GM12878 (cell line): ENCODE data around the gene ARCN1. TPM values are rescaled to one million over a fixed set of nuclear protein-coding genes. Genes with fewer than 3 reads are reported as not detected.

Experiments
- ATAC-seq: fragments of 200-7000 bp; cut with Tn5 transposase; 3 replicates; pipeline ENCODE4 v1.9.1; 2020; ENCODE audit warnings: mild to moderate bottlenecking, moderate library complexity
- BruUV-seq: library from RNA; stranded (reverse); fragments of 400-500 nt; replicated peaks from 2 replicates; lab custom pipeline; 2021; lab: Mats Ljungman, UMichigan
- CTCF ChIA-PET: fragments of 300-600 bp; sonication (Branson Sonifier 250); formaldehyde crosslinking; extraction: SDS; loops from one replicate; lab custom pipeline; 2021; ENCODE audit warnings: inconsistent platforms; lab: Yijun Ruan, JAX
- POLR2A ChIA-PET: fragments of 350-600 bp; formaldehyde crosslinking; extraction: SDS; loops from one replicate; lab custom pipeline; 2021; ENCODE audit warnings: inconsistent platforms; lab: Charles Lee
- RAD21 ChIA-PET: fragments of 300-600 bp; sonication (Branson Sonifier 250); formaldehyde crosslinking; loops from one replicate; lab custom pipeline; 2023; ENCODE audit warnings: antibody characterized with exemption; ENCODE audit not compliant: unreplicated experiment; lab: Charles Lee
- SMC1A ChIA-PET: fragments of 300-600 bp; sonication (Branson Sonifier 250); formaldehyde crosslinking; loops from one replicate; lab custom pipeline; 2023; ENCODE audit not compliant: unreplicated experiment, uncharacterized antibody; lab: Charles Lee
- DNase-seq: peaks from one replicate; pipeline ENCODE4 v3.0.0-alpha.2; 2011; ENCODE audit warnings: low read depth, low spot score
- FAIRE-seq: peaks from 3 replicates; lab custom pipeline; 2011; peaks lifted over from hg19 to GRCh38; lab: Jason Lieb, UNC
- H2AFZ ChIP-seq: 2 replicates; pipeline ENCODE4 v1.6.0; 2011; ENCODE audit warnings: low read depth, low read length, control low read depth; ENCODE audit not compliant: control insufficient read depth
- H3K27ac ChIP-seq: 2 replicates; pipeline ENCODE4 v1.5.1; 2011; ENCODE audit warnings: control low read depth; ENCODE audit not compliant: control insufficient read depth, insufficient read depth
- H3K27me3 ChIP-seq, 2 experiments: replicated peaks in 1 of 2; 2 replicates each; pipeline versions ENCODE4 v1.6.0 to v1.6.1; 2011; ENCODE audit warnings: low read length in 1 of 2; ENCODE audit not compliant: control insufficient read depth in 2 of 2, insufficient read depth in 2 of 2
- H3K36me3 ChIP-seq, 2 experiments: 2 replicates each; pipeline ENCODE4 v1.5.1; 2011; ENCODE audit warnings: low read length in 1 of 2; ENCODE audit not compliant: control insufficient read depth in 2 of 2, insufficient read depth in 2 of 2
- H3K4me1 ChIP-seq: 2 replicates; pipeline ENCODE4 v1.6.1; 2011; ENCODE audit warnings: mild to moderate bottlenecking, low read length, moderate library complexity, mixed read lengths; ENCODE audit not compliant: control insufficient read depth, insufficient read depth
- H3K4me2 ChIP-seq: 2 replicates; pipeline ENCODE4 v1.6.0; 2011; ENCODE audit warnings: control low read depth; ENCODE audit not compliant: control insufficient read depth, insufficient read depth
- H3K4me3 ChIP-seq: fragments of 200-600 bp; sonication (generic); 2 replicates; pipeline ENCODE4 v1.5.1; 2016
- H3K79me2 ChIP-seq: 2 replicates; pipeline ENCODE4 v1.6.0; 2011; ENCODE audit warnings: low read length; ENCODE audit not compliant: control insufficient read depth, insufficient read depth
- H3K9ac ChIP-seq: 2 replicates; pipeline ENCODE4 v1.8.0; 2011; ENCODE audit warnings: low read length, control low read depth, mixed read lengths; ENCODE audit not compliant: control insufficient read depth, insufficient read depth
- H3K9me3 ChIP-seq: replicated peaks from 3 replicates; pipeline ENCODE4 v1.5.1; 2011; ENCODE audit warnings: mild to moderate bottlenecking, low read length; ENCODE audit not compliant: control insufficient read depth, insufficient read depth
- H4K20me1 ChIP-seq: 2 replicates; pipeline ENCODE4 v1.6.0; 2011; ENCODE audit not compliant: control insufficient read depth, insufficient read depth
- CBX5 ChIP-seq: sonication (generic); IDR thresholded peaks from 2 replicates; pipeline ENCODE4 v1.6.1; 2016; ENCODE audit warnings: low read depth, moderate library complexity, mild to moderate bottlenecking, inconsistent platforms
- CHD4 ChIP-seq: fragments of 200-600 bp; sonication (generic); IDR thresholded peaks from 2 replicates; pipeline ENCODE4 v1.6.1; 2016; ENCODE audit warnings: mild to moderate bottlenecking
- EGR1 ChIP-seq, 2 experiments: IDR thresholded peaks; 1 replicate in 1 of 2; 2 replicates in 1 of 2; pipeline ENCODE4 v1.6.1; 2011 to 2012; ENCODE audit warnings: low read depth in 2 of 2, low read length in 2 of 2, borderline replicate concordance in 1 of 2, mild to moderate bottlenecking in 1 of 2, moderate library complexity in 1 of 2
- FOXK2 ChIP-seq: fragments of 450-650 bp; IDR thresholded peaks from 2 replicates; pipeline ENCODE4 v1.6.1; 2017; ENCODE audit warnings: mild to moderate bottlenecking, moderate library complexity
- IKZF2 ChIP-seq, 2 experiments: fragments of 450-650 bp; IDR thresholded peaks; 2 replicates each; pipeline ENCODE4 v1.6.1; 2017; ENCODE audit warnings: mild to moderate bottlenecking in 2 of 2, moderate library complexity in 2 of 2
- KDM1A ChIP-seq: fragments of 200-600 bp; sonication (generic); IDR thresholded peaks from 2 replicates; pipeline ENCODE4 v1.6.1; 2016; ENCODE audit warnings: borderline replicate concordance
- NRF1 ChIP-seq: conservative IDR thresholded peaks from 2 replicates; pipeline ENCODE4 v1.6.1; 2011; ENCODE audit warnings: mild to moderate bottlenecking, low read depth, low read length, improper control_type of control experiment
- PAX8 ChIP-seq: fragments of 450-650 bp; IDR thresholded peaks from 2 replicates; pipeline ENCODE4 v1.6.1; 2017; ENCODE audit warnings: mild to moderate bottlenecking, moderate library complexity
- TCF12 ChIP-seq: IDR thresholded peaks from 2 replicates; pipeline ENCODE4 v1.6.1; 2011; ENCODE audit warnings: low read depth, mild to moderate bottlenecking, low read length
- WRNIP1 ChIP-seq: IDR thresholded peaks from 2 replicates; pipeline ENCODE4 v1.6.1; 2011; ENCODE audit warnings: low read depth, low read length, improper control_type of control experiment, borderline replicate concordance
- ZNF274 ChIP-seq: IDR thresholded peaks from one replicate; pipeline ENCODE4 v1.8.0; 2011; ENCODE audit not compliant: insufficient read length, insufficient read depth
- ZSCAN29 ChIP-seq: fragments of 450-650 bp; IDR thresholded peaks from 2 replicates; pipeline ENCODE4 v1.6.1; 2017; ENCODE audit warnings: mild to moderate bottlenecking, moderate library complexity
- WGBS: methylation state at CpG from one replicate; pipeline ENCODE4 v1.1.6; 2016; ENCODE audit warnings: low lambda C conversion rate; ENCODE audit not compliant: insufficient replicate concordance, insufficient coverage; ENCODE audit errors: missing lambda C conversion rate; 5-methylcytosine and 5-hydroxymethylcytosine counted together
- in situ Hi-C: fragments of 300-500 bp; cut with MboI; formaldehyde crosslinking; loops from 9 replicates; pipeline ENCODE4 v1.14.3; 2018; ENCODE audit warnings: mixed read lengths
- intact Hi-C: fragments of 100-400 bp; cut with micrococcal nuclease; formaldehyde crosslinking; loops from one replicate; pipeline ENCODE4 v1.14.2; 2022; ENCODE audit not compliant: unreplicated experiment
- polyA plus RNA-seq, 11 experiments: library from polyadenylated mRNA; depleted of rRNA in 4 of 11; unstranded in 6 of 11; stranded (reverse) in 5 of 11; fragments of >200 nt; fragmentation: Nextera tagmentation in 4 of 11; fragmentation: Illumina TruSeq in 1 of 11; extraction: Ambion mirVana in 4 of 11; extraction: Trizol in 1 of 11; gene quantifications; 1 replicate in 1 of 11; 2 replicates in 10 of 11; pipeline versions ENCODE4 v1.2.1 to v1.2.3, GENCODE V29; 2011 to 2016; ENCODE audit warnings: inconsistent platforms in 2 of 11, missing spikeins in 2 of 11, low read depth in 1 of 11
- total RNA-seq, 4 experiments: library from RNA; depleted of rRNA in 3 of 4; stranded (reverse); fragments of >200 nt in 3 of 4; fragmentation: Illumina TruSeq in 1 of 4; extraction: Trizol in 1 of 4; gene quantifications; 2 replicates each; pipeline versions ENCODE4 v1.2.1 to v1.2.3, GENCODE V29; 2013 to 2021
- TF ChIP-seq, protein P1 (sequence below): fragments of 450-650 bp; IDR thresholded peaks from 2 replicates; pipeline ENCODE4 v1.6.1; 2017; ENCODE audit warnings: low read depth, mild to moderate bottlenecking, moderate library complexity

The ARCN1 gene
- total and polyA plus RNA-seq, 10 of the 15 experiments (the other 5 are each of a cell fraction or from before 2014, with no cell fraction given): 33.3 to 172 (median 106) TPM

DNA sequence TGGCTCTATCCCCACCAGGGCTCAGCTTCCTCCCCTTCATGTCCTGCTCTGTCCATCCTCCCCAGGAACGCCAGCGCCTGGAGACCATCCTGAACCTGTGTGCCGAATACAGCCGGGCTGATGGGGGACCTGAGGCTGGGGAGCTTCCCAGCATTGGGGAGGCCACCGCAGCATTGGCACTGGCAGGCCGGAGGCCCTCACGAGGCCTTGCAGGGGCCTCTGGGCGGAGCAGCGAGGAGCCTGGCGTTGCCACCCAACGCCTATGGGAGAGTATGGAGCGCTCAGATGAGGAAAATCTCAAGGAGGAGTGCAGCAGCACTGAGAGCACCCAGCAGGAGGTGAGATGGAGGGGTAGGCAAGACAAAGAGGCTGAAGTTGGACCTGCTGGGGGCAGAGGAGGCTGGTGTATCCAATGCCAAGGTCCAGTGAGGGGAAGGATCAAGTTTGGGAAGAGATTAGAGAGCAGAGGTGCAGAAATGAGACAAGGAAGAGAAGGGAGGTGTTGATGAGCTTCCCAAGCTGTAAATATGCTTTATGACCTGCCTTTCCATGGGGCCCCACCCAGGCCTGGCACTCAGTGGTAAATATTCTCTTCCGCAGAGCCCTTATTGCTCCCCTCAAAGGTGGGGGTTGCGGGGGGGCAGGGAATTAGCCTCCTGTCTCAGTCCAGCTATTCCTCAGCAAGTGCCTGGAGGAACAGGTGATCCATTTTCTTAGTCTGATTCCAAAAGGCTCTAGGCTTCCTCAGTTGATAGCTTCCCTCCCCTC, 59.1 kb downstream of the ARCN1 start:
- ChIA-PET CTCF (interaction anchor here (1.2 kb wide), 1 partner anchor 20 kb away, joined by 3 read pairs; no protein-coding TSS in a partner anchor), SMC1A (no interaction called here), POLR2A (no interaction called here), RAD21 (no interaction called here)
- H3K79me2 ChIP-seq: no peaks in the 10 kb centered on the region
- no peaks in the 10 kb centered on the region for H3K4me1 ChIP-seq
- BruUV-seq: no TSS peak
- H3K9me3 ChIP-seq: no peaks in the 10 kb centered on the region
- no peak overlapping the region for H3K4me3 ChIP-seq
- no peaks in the 10 kb centered on the region for H4K20me1 ChIP-seq
- ATAC-seq (no peak), FAIRE-seq (no peak), DNase-seq (no peak)
- WGBS: 17% methylated on average over 14 of the region's 14 CpGs
- in situ Hi-C loops (no loop called here), intact Hi-C loops (no loop called here)
- no peak overlapping the region for H3K4me2 ChIP-seq
- no peak overlapping the region for H2AFZ ChIP-seq
- no peak for TF ChIP-seq IKZF2 (IDR thresholded peaks at IDR 0.05)
- H3K27ac ChIP-seq: no peak overlapping the region
- H3K36me3 ChIP-seq: no peaks in the 10 kb centered on the region
- H3K9ac ChIP-seq: no peak overlapping the region
- peaks cover 0 to 10% of the 10 kb centered on the region in 2 experiments; a peak in 2 of 4 replicates for H3K27me3 ChIP-seq

DNA sequence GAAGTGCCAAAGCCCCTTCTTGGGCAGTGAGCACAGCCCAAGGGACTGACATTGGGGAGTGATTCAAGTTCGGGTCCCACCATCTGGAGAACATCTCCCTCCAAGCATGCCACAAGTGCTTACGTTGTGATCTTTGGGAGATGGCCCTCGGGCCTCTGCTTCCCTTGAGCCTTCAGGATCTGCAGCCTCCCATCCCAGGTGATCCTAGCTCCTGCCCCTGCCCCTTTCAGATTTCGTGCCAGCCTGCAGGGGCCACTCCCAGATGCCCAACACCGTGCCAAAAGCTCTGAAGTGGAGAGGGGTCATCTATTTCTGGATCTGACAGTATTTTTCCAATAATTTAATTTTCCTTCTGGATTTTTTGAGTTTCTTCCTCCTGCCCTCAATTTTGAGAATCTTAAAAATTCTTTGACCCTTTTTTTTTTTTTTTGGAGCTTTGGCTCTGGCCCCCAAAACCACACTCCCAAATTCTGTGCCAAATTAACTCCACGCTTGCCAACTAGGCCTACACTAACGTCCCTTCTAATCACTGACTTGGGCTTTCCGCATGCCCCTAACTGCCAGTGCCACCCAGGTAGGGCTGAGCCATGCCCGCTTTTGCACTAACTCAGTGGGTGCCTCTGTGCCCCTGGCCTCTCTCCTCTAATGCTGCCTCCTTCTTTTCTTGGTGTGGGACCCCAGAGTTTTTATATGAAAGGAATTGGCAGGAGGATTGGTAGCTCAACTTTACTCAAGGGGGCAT, 60.5 kb downstream of the ARCN1 start:
- Histone ChIP-seq H4K20me1 (no peaks in the 10 kb centered on the region), H3K4me1 (no peaks in the 10 kb centered on the region), H3K4me2 (no peak overlapping the region), H3K9ac (no peak overlapping the region), H3K27ac (no peak overlapping the region), H3K27me3 (peaks cover 0 to 11% of the 10 kb centered on the region in 2 experiments; a peak in 2 of 4 replicates), H3K9me3 (no peaks in the 10 kb centered on the region), H3K79me2 (no peaks in the 10 kb centered on the region), H2AFZ (no peak overlapping the region), H3K4me3 (no peak overlapping the region), H3K36me3 (no peaks in the 10 kb centered on the region)
- no peak for ATAC-seq
- no peak for FAIRE-seq
- DNase-seq: no peak
- ChIA-PET POLR2A (no interaction called here), SMC1A (no interaction called here), RAD21 (no interaction called here), CTCF (no interaction called here)
- intact Hi-C loops: no loop called here
- 22% methylated on average over 9 of the region's 9 CpGs for WGBS
- BruUV-seq: no TSS peak
- in situ Hi-C loops: no loop called here
- no peak for TF ChIP-seq NRF1
- TF ChIP-seq TCF12: no peak
- TF ChIP-seq CHD4: no peak
- TF ChIP-seq ZNF274: no peak
- no peak for TF ChIP-seq FOXK2
- no peak for TF ChIP-seq PAX8
- no peak for TF ChIP-seq CBX5
- TF ChIP-seq EGR1 (IDR thresholded peaks at IDR 0.05; ENCODE audit: borderline replicate concordance in 1 of 2, low read depth in 2 of 2, low read length in 2 of 2): no peak
- TF ChIP-seq KDM1A: no peak
- TF ChIP-seq WRNIP1: no peak
- TF ChIP-seq ZSCAN29: no peak
- TF ChIP-seq, protein P1, sequence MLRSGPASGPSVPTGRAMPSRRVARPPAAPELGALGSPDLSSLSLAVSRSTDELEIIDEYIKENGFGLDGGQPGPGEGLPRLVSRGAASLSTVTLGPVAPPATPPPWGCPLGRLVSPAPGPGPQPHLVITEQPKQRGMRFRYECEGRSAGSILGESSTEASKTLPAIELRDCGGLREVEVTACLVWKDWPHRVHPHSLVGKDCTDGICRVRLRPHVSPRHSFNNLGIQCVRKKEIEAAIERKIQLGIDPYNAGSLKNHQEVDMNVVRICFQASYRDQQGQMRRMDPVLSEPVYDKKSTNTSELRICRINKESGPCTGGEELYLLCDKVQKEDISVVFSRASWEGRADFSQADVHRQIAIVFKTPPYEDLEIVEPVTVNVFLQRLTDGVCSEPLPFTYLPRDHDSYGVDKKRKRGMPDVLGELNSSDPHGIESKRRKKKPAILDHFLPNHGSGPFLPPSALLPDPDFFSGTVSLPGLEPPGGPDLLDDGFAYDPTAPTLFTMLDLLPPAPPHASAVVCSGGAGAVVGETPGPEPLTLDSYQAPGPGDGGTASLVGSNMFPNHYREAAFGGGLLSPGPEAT: no peak
